RWPE2 (cell line): ENCODE results near the gene GPD1L.
A peak's percentile ranks its signal among the peaks of the same experiment; 100 is the strongest.

ENCODE experiments used
- ATAC-seq: fragments of 200-7000 bp; cut with Tn5 transposase; 3 replicates; pipeline ENCODE4 v1.9.1; 2021; ENCODE audit warnings: low read depth
- DNase-seq: peaks from one replicate; pipeline ENCODE4 v3.0.0-alpha.2; 2020; ENCODE audit warnings: low spot score
- H3K27ac ChIP-seq: fragments of 450-650 bp; 2 replicates; pipeline ENCODE4 v1.5.1; 2017; ENCODE audit warnings: mild to moderate bottlenecking; ENCODE audit not compliant: poor library complexity, severe bottlenecking
- H3K27me3 ChIP-seq: fragments of 250-450 bp; sonication (Bioruptor Pico); 2 replicates; pipeline ENCODE4 v1.5.1; 2021; ENCODE audit warnings: mild to moderate bottlenecking, moderate library complexity; ENCODE audit not compliant: insufficient read depth, poor library complexity, severe bottlenecking
- H3K36me3 ChIP-seq: fragments of 250-450 bp; sonication (Bioruptor Pico); 2 replicates; pipeline ENCODE4 v1.5.1; 2020; ENCODE audit warnings: low read depth, mild to moderate bottlenecking, moderate library complexity
- H3K4me1 ChIP-seq: fragments of 250-450 bp; sonication (Bioruptor Pico); 2 replicates; pipeline ENCODE4 v1.5.1; 2021; ENCODE audit warnings: mild to moderate bottlenecking, moderate library complexity; ENCODE audit not compliant: insufficient read depth, poor library complexity, severe bottlenecking
- H3K4me3 ChIP-seq: fragments of 250-450 bp; sonication (Bioruptor Pico); 2 replicates; pipeline ENCODE4 v1.5.1; 2021; ENCODE audit warnings: mild to moderate bottlenecking, moderate library complexity; ENCODE audit not compliant: severe bottlenecking
- H3K9me3 ChIP-seq: fragments of 250-450 bp; sonication (Bioruptor Pico); 2 replicates; pipeline ENCODE4 v1.5.1; 2021; ENCODE audit warnings: mild to moderate bottlenecking, moderate library complexity; ENCODE audit not compliant: severe bottlenecking
- CTCF ChIP-seq: fragments of 450-650 bp; IDR thresholded peaks from one replicate; pipeline ENCODE4 v1.5.1; 2017; ENCODE audit warnings: mild to moderate bottlenecking, moderate library complexity; ENCODE audit not compliant: poor library complexity, severe bottlenecking

Gene GPD1L

GRCh38 chr3:32117320-32117719 is 10.9 kb downstream of the GPD1L start:
- Histone ChIP-seq H3K4me1 (peaks cover 2% of the 10 kb centered on the region), H3K9me3 (no peaks in the 10 kb centered on the region), H3K4me3 (no peak overlapping the region), H3K27me3 (no peaks in the 10 kb centered on the region), H3K36me3 (no peaks in the 10 kb centered on the region), H3K27ac (no peak overlapping the region)
- DNase-seq (no peak), ATAC-seq (peak; percentile 68)
- TF ChIP-seq CTCF, result no peak

GRCh38 chr3:32118215-32118614 is 11.8 kb downstream of the GPD1L start:
- Histone ChIP-seq H3K4me3 (no peak overlapping the region), H3K27ac (no peak overlapping the region), H3K36me3 (no peaks in the 10 kb centered on the region), H3K4me1 (peaks cover 2% of the 10 kb centered on the region), H3K27me3 (no peaks in the 10 kb centered on the region), H3K9me3 (no peaks in the 10 kb centered on the region)
- no peak for TF ChIP-seq CTCF
- ATAC-seq, result no peak
- no peak for DNase-seq

- H3K4me1 ChIP-seq, result peaks cover 2% of the 10 kb centered on the region
- H3K36me3 ChIP-seq, result no peaks in the 10 kb centered on the region
- H3K4me3 ChIP-seq, result no peak overlapping the region
- H3K9me3 ChIP-seq, result no peaks in the 10 kb centered on the region
- ATAC-seq, result no peak
- H3K27ac ChIP-seq, result no peak overlapping the region
- TF ChIP-seq CTCF, result no peak
- no peaks in the 10 kb centered on the region for H3K27me3 ChIP-seq
- DNase-seq, result no peak
Observed at GRCh38 chr3:32120471-32120870, 14.1 kb downstream of the GPD1L start.

- ATAC-seq, result no peak
- H3K27ac ChIP-seq, result no peak overlapping the region
- no peak overlapping the region for H3K4me3 ChIP-seq
- H3K4me1 ChIP-seq, result peaks cover 2% of the 10 kb centered on the region
- no peak for TF ChIP-seq CTCF
- no peak for DNase-seq
- H3K36me3 ChIP-seq, result no peaks in the 10 kb centered on the region
- no peaks in the 10 kb centered on the region for H3K9me3 ChIP-seq
- H3K27me3 ChIP-seq, result no peaks in the 10 kb centered on the region
Observed at GRCh38 chr3:32121137-32121536, 14.7 kb downstream of the GPD1L start.

- no peaks in the 10 kb centered on the region for H3K36me3 ChIP-seq
- H3K4me3 ChIP-seq, result no peak overlapping the region
- TF ChIP-seq CTCF, result no peak
- H3K4me1 ChIP-seq, result no peaks in the 10 kb centered on the region
- no peaks in the 10 kb centered on the region for H3K9me3 ChIP-seq
- DNase-seq, result no peak
- H3K27me3 ChIP-seq, result no peaks in the 10 kb centered on the region
- ATAC-seq, result no peak
- H3K27ac ChIP-seq, result no peak overlapping the region
Observed at GRCh38 chr3:32123620-32124019, 17.2 kb downstream of the GPD1L start.
